Measurements from ENCODE around the gene STK38L. TPM values are rescaled to one million over a fixed set of nuclear protein-coding genes. Genes with fewer than 3 reads are reported as not detected.

STK38L gene
- total RNA-seq, 1 donor from 2014 or later = 115 TPM

DNA sequence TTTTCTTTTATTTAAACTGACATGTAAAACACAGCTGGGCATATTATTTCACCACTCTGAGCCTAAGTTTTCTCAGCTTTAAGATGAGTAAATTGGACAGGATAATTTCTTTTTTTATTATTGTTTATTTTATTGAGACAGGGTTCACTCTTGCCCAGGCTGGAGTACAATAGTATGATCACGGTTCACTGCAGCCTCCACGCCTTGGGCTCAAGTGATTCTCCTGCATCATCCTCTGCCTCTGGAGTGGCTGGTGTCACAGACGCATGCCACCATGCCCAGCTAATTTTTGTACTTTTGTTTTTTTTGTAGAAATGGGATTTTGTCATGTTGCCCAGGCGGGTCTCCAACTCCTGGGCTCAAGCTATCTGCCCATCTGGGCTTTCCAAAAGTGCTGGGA, 101.3 kb downstream of the STK38L start:
- H3K4me1 Mint-ChIP-seq (ENCODE audit: low read depth, unreplicated experiment) = peaks cover 32% of the 10 kb centered on the region
- H3K4me2 ChIP-seq (ENCODE audit: low read length) = no peak overlapping the region
- no peak overlapping the region for H3K27ac ChIP-seq (ENCODE audit: low read depth, low read length)

DNA sequence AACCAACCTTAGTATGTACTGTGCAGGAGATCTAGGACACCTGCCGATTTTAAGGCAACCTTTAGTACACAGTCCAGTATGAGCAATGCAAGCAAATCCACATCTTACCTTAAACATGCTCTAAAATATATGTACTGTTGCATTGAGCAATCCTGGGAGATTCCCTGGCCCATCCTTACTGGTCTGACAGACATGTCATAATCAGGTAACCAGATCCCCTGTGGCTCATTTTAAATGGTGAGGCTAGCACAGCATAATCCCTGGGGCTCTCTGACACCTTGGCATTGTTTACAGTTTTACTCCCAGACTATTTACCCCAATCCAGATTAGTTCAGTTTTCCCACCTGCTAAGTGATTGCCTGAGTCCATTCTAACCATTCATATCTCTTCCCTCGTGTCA, 103.7 kb downstream of the STK38L start:
- H4K20me1 ChIP-seq (ENCODE audit: insufficient read depth, low read length) = no peaks in the 10 kb centered on the region
- TF ChIP-seq, protein P1, sequence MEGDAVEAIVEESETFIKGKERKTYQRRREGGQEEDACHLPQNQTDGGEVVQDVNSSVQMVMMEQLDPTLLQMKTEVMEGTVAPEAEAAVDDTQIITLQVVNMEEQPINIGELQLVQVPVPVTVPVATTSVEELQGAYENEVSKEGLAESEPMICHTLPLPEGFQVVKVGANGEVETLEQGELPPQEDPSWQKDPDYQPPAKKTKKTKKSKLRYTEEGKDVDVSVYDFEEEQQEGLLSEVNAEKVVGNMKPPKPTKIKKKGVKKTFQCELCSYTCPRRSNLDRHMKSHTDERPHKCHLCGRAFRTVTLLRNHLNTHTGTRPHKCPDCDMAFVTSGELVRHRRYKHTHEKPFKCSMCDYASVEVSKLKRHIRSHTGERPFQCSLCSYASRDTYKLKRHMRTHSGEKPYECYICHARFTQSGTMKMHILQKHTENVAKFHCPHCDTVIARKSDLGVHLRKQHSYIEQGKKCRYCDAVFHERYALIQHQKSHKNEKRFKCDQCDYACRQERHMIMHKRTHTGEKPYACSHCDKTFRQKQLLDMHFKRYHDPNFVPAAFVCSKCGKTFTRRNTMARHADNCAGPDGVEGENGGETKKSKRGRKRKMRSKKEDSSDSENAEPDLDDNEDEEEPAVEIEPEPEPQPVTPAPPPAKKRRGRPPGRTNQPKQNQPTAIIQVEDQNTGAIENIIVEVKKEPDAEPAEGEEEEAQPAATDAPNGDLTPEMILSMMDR (IDR thresholded peaks at IDR 0.05; ENCODE audit: insufficient read depth, low read depth, low read length) = no peak
- no peak overlapping the region for H3K4me2 ChIP-seq (ENCODE audit: low read length)
- H2AFZ ChIP-seq (ENCODE audit: low read depth, low read length) = no peak overlapping the region
- H3K4me1 ChIP-seq (ENCODE audit: insufficient read depth, low read length) = peaks cover 17% of the 10 kb centered on the region
- no peak overlapping the region for H3K4me3 ChIP-seq (ENCODE audit: insufficient read depth, low read depth, low read length)
- no peaks in the 10 kb centered on the region for H3K36me3 ChIP-seq (ENCODE audit: insufficient read depth, low read length)
- H3K9me3 ChIP-seq (ENCODE audit: insufficient read depth, low read depth, low read length) = no peaks in the 10 kb centered on the region
- no peak for FAIRE-seq
- H3K27me3 ChIP-seq (ENCODE audit: insufficient read depth, low read length) = no peaks in the 10 kb centered on the region
- peaks cover 67% of the 10 kb centered on the region for H3K79me2 ChIP-seq (ENCODE audit: insufficient read depth, low read length)
- H3K9me3 Mint-ChIP-seq (ENCODE audit: unreplicated experiment) = no peaks in the 10 kb centered on the region
- no peaks in the 10 kb centered on the region for H3K27me3 Mint-ChIP-seq (ENCODE audit: low read depth, unreplicated experiment)
- H3K4me1 Mint-ChIP-seq (ENCODE audit: low read depth, unreplicated experiment) = peaks cover 22% of the 10 kb centered on the region
- no peak overlapping the region for H3K27ac Mint-ChIP-seq (ENCODE audit: unreplicated experiment)
- no peak overlapping the region for H3K9ac ChIP-seq (ENCODE audit: low read length)
- no peak overlapping the region for H3K27ac ChIP-seq (ENCODE audit: low read depth, low read length)
- no peaks in the 10 kb centered on the region for H3K36me3 Mint-ChIP-seq (ENCODE audit: low read depth, unreplicated experiment)
- no peak for DNase-seq (ENCODE audit: low read depth)
- H3K4me3 Mint-ChIP-seq (ENCODE audit: unreplicated experiment) = no peak overlapping the region

More for the DNA sequence above, 101.3 kb downstream of the STK38L start:
- no peaks in the 10 kb centered on the region for H3K27me3 ChIP-seq (ENCODE audit: insufficient read depth, low read length)
- Mint-ChIP-seq H3K27me3 (ENCODE audit: low read depth, unreplicated experiment) (no peaks in the 10 kb centered on the region), H3K9me3 (ENCODE audit: unreplicated experiment) (no peaks in the 10 kb centered on the region), H3K4me3 (ENCODE audit: unreplicated experiment) (no peak overlapping the region), H3K36me3 (ENCODE audit: low read depth, unreplicated experiment) (no peaks in the 10 kb centered on the region), H3K27ac (ENCODE audit: unreplicated experiment) (no peak overlapping the region)
- no peak overlapping the region for H3K4me3 ChIP-seq (ENCODE audit: insufficient read depth, low read depth, low read length)
- TF ChIP-seq EZH2 (IDR thresholded peaks at IDR 0.05; ENCODE audit: insufficient read depth, low read length) = no peak
- TF ChIP-seq, protein P1 (IDR thresholded peaks at IDR 0.05; ENCODE audit: insufficient read depth, low read depth, low read length) = no peak
- H3K79me2 ChIP-seq (ENCODE audit: insufficient read depth, low read length) = peaks cover 80% of the 10 kb centered on the region
- no peaks in the 10 kb centered on the region for H4K20me1 ChIP-seq (ENCODE audit: insufficient read depth, low read length)
- H3K4me1 ChIP-seq (ENCODE audit: insufficient read depth, low read length) = peaks cover 35% of the 10 kb centered on the region
- H3K9me3 ChIP-seq (ENCODE audit: insufficient read depth, low read depth, low read length) = no peaks in the 10 kb centered on the region
- DNase-seq (ENCODE audit: low read depth) (no peak), FAIRE-seq (no peak)
- H3K9ac ChIP-seq (ENCODE audit: low read length) = no peak overlapping the region
- no peak overlapping the region for H2AFZ ChIP-seq (ENCODE audit: low read depth, low read length)
- no peaks in the 10 kb centered on the region for H3K36me3 ChIP-seq (ENCODE audit: insufficient read depth, low read length)

DNA sequence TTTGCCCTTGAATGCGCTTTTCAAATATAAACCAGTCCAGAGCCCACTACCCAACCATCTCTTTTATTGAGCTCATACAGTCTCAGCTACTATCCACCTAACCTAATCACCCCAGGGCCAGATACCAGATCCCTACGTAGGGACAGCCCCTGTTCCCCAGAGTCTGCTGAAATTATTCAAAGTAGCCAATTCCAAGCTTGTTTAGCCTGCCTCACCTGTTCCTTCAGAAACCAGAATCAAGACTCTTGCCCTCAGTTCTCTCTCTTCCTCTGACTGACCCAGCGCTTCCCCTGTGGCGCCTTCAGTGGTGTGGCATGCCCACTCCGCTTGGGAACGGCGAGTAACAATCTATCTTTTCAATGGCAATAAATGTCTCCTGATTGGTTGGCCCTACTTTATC, 107.4 kb downstream of the STK38L start:
- FAIRE-seq (no peak), DNase-seq (ENCODE audit: low read depth) (no peak)
- no peak overlapping the region for H3K27ac Mint-ChIP-seq (ENCODE audit: unreplicated experiment)
- no peak overlapping the region for H3K9ac ChIP-seq (ENCODE audit: low read length)
- H3K36me3 ChIP-seq (ENCODE audit: insufficient read depth, low read length) = no peaks in the 10 kb centered on the region
- no peaks in the 10 kb centered on the region for H3K27me3 Mint-ChIP-seq (ENCODE audit: low read depth, unreplicated experiment)
- H2AFZ ChIP-seq (ENCODE audit: low read depth, low read length) = no peak overlapping the region
- H3K27me3 ChIP-seq (ENCODE audit: insufficient read depth, low read length) = no peaks in the 10 kb centered on the region
- no peak overlapping the region for H3K4me2 ChIP-seq (ENCODE audit: low read length)
- no peak overlapping the region for H3K4me3 Mint-ChIP-seq (ENCODE audit: unreplicated experiment)
- H3K9me3 Mint-ChIP-seq (ENCODE audit: unreplicated experiment) = no peaks in the 10 kb centered on the region
- no peaks in the 10 kb centered on the region for H3K4me1 ChIP-seq (ENCODE audit: insufficient read depth, low read length)
- no peaks in the 10 kb centered on the region for H3K4me1 Mint-ChIP-seq (ENCODE audit: low read depth, unreplicated experiment)
- TF ChIP-seq EZH2 (IDR thresholded peaks at IDR 0.05; ENCODE audit: insufficient read depth, low read length) = no peak
- TF ChIP-seq, protein P1 (IDR thresholded peaks at IDR 0.05; ENCODE audit: insufficient read depth, low read depth, low read length) = no peak
- no peaks in the 10 kb centered on the region for H3K9me3 ChIP-seq (ENCODE audit: insufficient read depth, low read depth, low read length)
- H3K36me3 Mint-ChIP-seq (ENCODE audit: low read depth, unreplicated experiment) = no peaks in the 10 kb centered on the region
- no peak overlapping the region for H3K27ac ChIP-seq (ENCODE audit: low read depth, low read length)
- peaks cover 52% of the 10 kb centered on the region for H3K79me2 ChIP-seq (ENCODE audit: insufficient read depth, low read length)
- H4K20me1 ChIP-seq (ENCODE audit: insufficient read depth, low read length) = no peaks in the 10 kb centered on the region
- no peak overlapping the region for H3K4me3 ChIP-seq (ENCODE audit: insufficient read depth, low read depth, low read length)

Measured in astrocyte (in vitro differentiated cells and primary cell).